ENCODE measurements around the gene EPB41L4B. TPM values are rescaled to one million over a fixed set of nuclear protein-coding genes. Genes with fewer than 3 reads are reported as not detected.

The EPB41L4B gene
- total RNA-seq, 1 experiment from 2014 or later = 0.55 TPM

DNA sequence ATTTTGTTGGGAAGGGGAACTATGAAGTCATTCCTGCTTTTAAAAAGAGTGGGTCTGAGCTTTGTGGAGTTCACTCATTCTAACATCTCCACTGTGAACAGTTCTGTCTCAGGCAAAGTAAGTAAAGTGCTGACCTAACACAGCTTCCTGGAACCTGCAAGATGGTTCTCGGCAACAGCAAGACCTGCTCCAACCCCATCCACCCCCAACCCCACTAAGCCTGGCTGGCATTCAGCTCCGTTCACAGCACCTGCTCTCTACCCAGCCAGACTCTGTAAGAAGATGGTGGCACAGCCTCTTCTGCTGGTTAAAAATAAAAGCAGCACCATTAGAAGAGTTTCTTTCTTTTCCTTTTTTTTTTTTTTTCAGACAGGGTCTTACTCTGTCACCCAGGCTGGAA is 42.0 kb downstream of the EPB41L4B start:
- no peak for DNase-seq (ENCODE audit: low read depth, low spot score)
- in situ Hi-C loops (cut with HindIII; ENCODE audit: low pct_unique_long_range_greater_than_20kb, low sequenced_read_pairs) = no loop called here

DNA sequence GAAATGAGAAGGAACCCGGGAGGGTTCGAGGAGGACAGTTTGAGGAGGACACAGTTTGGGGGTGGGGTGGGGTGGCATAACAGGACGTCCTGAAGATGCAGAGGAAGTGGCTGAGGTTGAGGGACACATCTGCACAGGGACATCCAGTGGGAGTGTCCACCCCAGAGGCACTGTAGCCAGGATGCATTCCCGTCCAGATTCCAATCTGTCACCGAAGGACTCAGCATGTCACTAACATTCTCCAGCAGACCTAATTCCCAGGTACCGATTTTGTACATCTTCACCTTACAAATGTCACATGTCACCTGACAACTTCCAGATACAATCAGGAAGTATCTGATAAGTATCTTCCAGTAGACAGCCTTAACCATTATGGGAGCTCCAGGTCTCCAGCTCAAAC is 42.6 kb downstream of the EPB41L4B start:
- in situ Hi-C loops (cut with HindIII; ENCODE audit: low pct_unique_long_range_greater_than_20kb, low sequenced_read_pairs) = no loop called here
- no peak for DNase-seq (ENCODE audit: low read depth, low spot score)

DNA sequence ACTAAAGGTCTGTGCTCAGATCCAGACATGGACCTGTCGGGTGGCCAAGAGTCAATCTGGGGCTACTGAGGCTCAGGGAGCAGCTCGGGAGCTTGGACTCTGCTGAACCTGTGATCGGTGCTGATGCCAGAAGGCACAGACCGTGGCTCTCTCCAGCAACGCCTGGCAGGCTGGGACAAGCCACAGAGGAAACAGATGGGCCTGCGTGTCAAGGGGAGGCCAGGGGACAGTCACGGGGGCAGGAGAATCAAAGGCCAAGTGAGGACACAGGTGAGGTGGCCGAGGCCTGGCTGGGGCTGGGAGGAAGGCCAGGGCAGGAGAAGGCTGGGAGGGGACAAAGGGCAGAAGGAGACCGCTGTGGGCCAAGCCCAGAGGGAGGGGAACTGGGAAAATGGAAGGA is 43.4 kb downstream of the EPB41L4B start:
- in situ Hi-C loops (cut with HindIII; ENCODE audit: low pct_unique_long_range_greater_than_20kb, low sequenced_read_pairs) = no loop called here
- DNase-seq (ENCODE audit: low read depth, low spot score) = no peak

DNA sequence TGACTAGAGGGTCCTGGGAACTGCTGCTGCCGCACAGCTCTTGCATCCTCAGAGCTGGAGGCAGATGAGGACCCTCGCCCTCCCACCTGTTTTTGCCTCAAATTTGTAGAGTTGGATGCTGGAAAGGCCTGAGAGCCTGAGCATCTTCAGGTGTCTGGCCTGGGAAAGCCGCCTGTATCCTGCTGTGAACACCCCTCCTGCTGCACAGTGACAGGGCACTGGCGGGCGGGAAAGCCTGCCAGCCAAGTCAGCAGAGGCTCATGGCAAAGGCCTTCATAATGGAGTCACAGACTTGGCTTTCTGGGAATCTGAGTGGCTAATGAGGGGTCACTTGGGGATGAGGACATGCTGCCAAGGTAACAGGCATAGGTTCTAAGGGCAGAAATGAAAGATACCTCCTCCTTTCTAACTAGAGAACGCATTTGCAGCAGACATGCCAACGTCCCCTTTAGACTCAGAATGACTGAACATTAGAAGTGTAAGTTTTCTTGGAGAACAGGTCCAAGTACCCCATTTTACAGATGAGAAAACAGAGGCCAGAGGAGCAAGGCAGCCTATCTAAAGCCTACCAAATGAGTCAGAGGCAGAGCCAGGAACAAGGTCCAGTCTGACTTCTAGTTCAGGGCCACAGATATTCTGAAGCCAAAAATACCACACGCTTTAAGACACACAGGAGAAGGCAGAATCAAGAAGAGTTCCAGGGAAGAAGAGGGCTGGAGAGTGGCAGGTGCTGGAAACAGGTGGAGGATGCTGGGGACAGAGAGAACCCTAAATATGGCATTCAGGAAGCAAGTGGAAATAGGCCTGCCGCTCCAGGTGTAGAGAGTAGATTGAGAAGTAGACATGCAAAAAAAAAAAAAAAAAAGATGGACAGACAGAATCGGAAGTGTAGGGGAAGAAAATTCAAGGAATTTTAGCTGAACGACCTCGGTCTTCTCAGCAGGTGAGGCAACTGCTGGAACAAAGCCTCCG is 44.1 kb downstream of the EPB41L4B start:
- DNase-seq (ENCODE audit: low read depth, low spot score) = no peak
- in situ Hi-C loops (cut with HindIII; ENCODE audit: low pct_unique_long_range_greater_than_20kb, low sequenced_read_pairs) = no loop called here

DNA sequence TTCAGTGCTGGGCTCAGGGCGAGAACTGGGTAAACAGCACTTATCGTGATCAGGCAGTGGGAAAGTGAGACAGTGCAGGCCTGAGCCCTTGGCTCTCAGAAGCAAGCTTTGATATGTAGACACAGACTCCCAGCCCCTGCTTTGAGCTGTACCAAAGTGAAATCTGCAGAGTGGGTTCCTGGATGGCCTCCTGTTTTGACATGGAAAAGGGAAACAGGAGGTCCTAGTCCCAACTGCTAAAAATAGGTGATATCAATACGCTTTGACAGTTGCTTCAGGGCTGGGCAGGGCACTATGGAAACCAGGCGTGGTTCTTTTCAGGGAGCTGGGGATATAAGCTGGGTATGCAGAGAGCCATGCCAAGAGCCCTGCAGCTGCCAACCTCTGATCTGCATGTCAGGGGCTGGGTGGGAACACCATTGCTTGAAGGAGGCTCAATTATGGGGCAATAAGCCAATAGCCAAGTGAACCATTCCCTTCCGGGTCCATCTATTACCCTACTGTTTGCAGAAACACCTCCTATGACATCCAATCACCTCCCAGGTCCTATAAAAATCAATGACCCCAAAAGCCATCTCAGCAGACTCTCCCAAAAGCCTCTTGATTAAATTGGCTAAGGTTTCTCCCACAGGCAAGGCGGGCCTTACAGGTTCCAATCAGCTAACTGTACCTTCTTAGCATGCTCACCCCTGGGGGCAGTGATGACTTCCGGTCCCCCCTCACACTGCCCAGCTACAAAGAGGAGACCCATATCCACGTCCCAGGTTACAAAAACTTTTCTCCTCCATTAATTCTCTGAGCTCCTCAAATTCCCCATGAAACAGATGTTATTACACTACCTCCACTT is 45.8 kb downstream of the EPB41L4B start:
- in situ Hi-C loops (cut with HindIII; ENCODE audit: low pct_unique_long_range_greater_than_20kb, low sequenced_read_pairs) = no loop called here
- no peak for DNase-seq (ENCODE audit: low read depth, low spot score)

DNA sequence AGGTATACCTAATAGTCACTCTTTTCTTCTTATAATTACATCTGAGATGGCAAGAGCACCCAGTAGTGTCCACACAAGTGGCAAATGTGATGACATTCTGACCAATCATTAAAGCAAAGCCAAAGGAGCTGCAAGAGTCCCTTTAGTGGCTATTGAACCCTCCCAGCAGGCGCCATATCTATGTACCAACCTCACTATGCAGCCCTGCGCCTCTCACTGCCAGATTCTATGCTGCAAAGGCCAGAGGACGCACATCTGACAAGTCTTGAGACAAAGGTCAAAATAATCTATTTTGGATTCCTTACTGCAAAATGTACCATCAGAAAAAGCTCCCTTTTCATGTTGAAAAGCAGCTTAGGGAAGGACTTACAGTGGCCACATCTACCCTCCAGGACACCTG is 47.0 kb downstream of the EPB41L4B start:
- DNase-seq (ENCODE audit: low read depth, low spot score) = no peak

DNA sequence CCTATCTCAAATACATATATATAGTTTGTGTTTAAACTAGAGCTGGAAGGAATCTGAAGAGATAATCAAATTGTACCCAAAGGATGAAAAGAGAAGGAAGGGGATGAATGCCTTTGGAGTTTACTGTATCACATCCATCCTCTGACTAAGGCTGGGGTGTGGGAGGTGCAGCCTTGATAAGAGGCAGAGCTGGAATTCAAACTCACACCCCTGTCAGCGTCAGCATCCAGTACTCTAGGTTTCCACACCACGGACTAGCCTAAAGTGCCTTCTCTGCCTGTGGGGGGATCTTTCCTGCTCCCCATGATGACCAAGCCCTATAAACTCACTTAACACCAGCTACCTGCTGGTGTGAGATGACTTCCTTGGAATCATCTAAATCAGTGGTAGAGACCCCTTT is 48.1 kb downstream of the EPB41L4B start:
- DNase-seq (ENCODE audit: low read depth, low spot score) = no peak
- in situ Hi-C loops (cut with HindIII; ENCODE audit: low pct_unique_long_range_greater_than_20kb, low sequenced_read_pairs) = no loop called here

More for the DNA sequence above, 47.0 kb downstream of the EPB41L4B start:
- in situ Hi-C loops (cut with HindIII; ENCODE audit: low pct_unique_long_range_greater_than_20kb, low sequenced_read_pairs) = no loop called here

DNA sequence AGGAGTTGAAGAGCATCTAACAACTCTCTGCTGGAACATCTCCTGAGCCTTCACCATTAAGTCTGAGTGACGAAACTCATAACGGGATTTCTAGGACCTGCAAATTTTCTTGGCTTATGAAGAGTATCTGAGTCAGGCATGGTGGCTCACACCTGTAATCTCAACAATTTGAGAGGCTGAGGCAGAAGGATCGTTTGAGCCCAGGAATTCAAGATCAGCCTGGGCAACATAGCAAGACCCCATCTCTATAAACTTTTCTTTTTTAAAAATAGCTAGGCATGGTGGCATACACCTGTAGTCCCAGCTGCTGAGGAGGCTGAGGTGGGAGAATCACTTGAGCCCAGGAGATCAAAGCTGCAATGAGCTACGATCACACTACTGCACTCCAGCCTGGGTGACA is 48.8 kb downstream of the EPB41L4B start:
- in situ Hi-C loops (cut with HindIII; ENCODE audit: low pct_unique_long_range_greater_than_20kb, low sequenced_read_pairs) = no loop called here
- no peak for DNase-seq (ENCODE audit: low read depth, low spot score)

DNA sequence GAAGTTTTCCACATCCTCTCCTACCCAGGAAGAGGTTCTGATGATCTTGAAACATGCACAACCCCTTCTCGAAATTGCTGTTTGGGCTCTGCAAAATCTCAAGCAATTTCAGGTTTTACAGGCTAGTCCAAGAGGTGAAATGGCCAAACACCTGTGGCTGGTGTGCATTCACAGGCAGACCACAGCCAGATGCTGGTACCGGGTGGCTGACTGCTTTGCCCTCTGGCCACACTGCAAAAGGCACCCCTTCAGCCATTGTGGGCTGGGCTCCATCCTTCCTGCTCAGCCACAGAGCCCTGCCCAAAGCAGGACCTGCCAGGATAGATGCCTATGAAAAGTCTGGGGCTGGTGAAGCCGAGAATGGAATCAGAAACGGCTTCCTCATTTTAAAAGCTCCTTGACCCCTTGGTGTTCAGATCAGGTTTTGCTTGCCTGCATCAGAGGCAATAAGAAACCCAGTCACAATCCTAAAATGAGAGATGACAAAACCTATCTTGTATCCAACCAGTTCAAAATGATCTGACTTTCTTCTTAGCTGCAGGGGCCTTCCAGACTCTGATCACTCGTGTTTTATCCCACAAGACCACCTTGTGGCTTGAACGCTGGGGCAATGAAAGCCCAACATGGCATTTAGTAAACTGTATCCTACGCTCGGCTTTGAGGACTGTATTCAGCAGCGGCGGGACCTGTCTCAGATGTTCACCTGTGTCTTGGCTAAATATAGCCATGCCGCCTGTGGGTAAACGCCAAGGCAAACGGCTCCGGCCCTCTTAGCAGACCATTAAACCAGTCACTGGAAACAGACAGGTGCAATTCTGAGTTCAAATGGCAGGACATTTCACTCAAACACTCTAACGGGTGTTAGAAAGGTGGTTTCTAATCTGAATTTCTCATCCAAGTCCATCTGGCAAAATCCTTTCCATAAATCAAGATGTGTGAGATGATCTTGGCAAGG is 49.6 kb downstream of the EPB41L4B start:
- no peak for DNase-seq (ENCODE audit: low read depth, low spot score)
- in situ Hi-C loops (cut with HindIII; ENCODE audit: low pct_unique_long_range_greater_than_20kb, low sequenced_read_pairs) = no loop called here

DNA sequence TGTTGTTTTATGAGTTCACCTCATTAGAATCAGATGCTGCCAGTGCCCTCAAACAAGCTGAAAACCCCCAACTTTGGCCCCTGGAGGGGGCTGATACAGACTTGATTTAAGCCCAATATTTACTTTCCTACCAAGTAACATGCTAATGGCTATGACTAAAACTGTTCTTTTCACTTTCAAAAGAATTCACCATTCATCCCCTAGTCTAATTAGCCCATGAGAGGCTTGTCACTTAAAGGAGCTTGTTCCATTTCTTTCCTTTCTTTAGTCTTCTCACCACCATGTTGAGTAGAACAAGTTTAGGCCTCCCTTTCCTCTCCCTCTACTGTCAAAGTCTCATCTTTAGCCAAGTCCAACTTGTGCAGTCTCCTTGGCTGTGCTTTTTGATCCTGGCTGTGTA is 50.4 kb downstream of the EPB41L4B start:
- no peak for DNase-seq (ENCODE audit: low read depth, low spot score)
- in situ Hi-C loops (cut with HindIII; ENCODE audit: low pct_unique_long_range_greater_than_20kb, low sequenced_read_pairs) = no loop called here

DNA sequence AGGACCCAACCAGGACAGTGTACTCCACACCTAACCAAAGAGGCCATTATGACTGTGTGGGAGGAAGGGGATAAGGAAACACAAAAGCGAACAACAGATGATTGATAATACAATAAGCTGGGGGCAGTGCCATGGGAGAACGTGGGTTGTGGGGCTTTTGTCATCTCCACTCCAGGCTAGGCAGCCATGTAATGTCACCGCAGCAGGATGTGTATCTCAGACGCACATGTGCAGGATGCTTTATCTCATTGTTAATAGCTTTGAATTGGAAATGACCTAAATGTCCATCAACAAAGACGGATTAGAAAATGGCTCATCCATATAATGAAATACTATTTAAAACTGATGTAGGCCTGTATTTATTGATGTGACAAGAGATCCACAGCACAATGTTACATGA is 51.0 kb downstream of the EPB41L4B start:
- in situ Hi-C loops (cut with HindIII; ENCODE audit: low pct_unique_long_range_greater_than_20kb, low sequenced_read_pairs) = no loop called here
- DNase-seq (ENCODE audit: low read depth, low spot score) = no peak

DNA sequence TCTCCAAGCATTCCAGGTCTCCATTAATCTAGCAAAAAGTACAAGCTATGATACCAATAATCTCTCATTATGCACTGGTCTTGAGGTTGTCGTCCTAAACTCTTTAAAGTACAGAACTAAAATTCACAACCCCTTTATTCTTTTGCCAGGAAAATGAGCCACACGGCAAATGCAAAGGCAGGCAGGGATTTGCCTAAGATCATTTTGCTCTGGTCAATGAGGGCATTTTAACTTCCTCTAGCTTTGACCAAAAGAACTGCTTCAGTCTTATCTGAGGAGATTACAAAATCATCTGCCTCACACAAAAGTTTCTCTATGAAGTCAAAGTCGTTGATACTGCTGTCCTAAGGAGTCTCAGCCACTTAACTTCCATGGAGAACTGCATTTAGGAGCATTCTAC is 51.8 kb downstream of the EPB41L4B start:
- in situ Hi-C loops (cut with HindIII; ENCODE audit: low pct_unique_long_range_greater_than_20kb, low sequenced_read_pairs) = no loop called here
- DNase-seq (ENCODE audit: low read depth, low spot score) = peak; percentile 10

DNA sequence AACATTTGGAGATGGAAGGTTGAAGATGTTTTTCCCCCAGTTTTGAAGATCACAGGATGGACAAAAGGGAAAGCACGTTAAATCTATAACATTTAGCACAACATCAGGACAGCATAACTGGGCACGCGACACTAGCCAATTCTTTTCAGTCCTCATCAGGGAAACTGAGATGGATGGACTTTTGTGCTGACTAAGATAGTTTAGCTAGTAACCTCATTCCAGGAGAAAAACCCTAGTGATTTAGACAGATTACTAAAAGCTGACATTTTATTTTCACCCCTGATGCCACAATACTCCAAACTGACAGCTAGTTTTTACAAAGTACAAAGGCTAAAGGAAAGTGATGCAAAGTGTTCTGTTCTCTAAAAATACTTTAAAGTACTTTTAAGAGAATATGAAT is 53.3 kb downstream of the EPB41L4B start:
- in situ Hi-C loops (cut with HindIII; ENCODE audit: low pct_unique_long_range_greater_than_20kb, low sequenced_read_pairs) = no loop called here
- DNase-seq (ENCODE audit: low read depth, low spot score) = no peak

DNA sequence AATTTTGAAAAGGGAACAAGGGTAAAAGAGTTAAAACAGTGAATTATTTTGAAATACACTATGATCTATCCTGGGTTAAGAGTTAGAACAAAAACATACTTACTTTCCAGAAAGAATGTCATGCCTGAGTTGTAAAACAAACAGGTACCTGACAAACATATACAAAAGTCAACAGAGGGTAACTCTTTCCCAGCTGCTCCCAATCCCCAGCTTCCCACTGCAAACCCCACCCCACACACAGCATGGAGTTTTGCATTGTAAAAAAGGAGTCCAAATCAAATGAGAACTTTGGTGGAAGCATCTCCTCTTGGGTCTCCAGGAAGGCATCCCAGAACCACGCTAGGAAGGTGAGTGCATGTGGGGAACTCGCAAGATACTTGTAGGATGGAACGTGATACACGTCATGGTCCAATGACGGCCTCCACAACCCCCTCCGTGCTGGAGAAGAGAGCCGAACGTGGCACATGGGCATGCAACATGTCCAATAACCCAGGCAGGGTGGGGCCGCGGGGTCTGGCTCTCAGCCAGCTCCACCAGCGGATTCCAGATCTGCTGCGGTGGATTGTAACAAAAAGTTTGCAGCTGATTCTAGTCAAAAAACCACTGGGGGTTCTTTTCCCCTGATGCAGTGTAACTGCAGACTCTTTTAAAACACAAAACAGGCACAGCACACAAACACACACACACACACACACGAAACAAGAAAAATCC is 55.8 kb downstream of the EPB41L4B start:
- in situ Hi-C loops (cut with HindIII; ENCODE audit: low pct_unique_long_range_greater_than_20kb, low sequenced_read_pairs) = no loop called here
- DNase-seq (ENCODE audit: low read depth, low spot score) = no peak

DNA sequence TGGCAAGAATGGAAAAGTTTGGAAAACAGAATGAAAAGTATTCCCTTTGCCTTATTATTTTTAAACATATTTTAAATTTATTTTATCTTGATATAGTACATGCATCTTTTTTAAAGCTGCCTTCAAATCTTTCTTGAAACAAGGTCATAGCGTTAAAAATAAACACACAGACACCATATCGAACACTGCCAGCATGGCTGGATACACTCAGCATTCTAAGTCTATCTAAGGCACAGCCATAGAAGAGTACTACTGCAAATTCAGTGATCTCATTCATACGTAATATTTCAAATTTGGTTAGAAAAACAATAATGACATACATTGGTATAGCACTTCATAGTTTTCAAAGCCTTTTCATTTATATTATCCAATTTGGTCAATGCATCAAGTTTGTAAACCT is 57.5 kb downstream of the EPB41L4B start:
- in situ Hi-C loops (cut with HindIII; ENCODE audit: low pct_unique_long_range_greater_than_20kb, low sequenced_read_pairs) = no loop called here
- DNase-seq (ENCODE audit: low read depth, low spot score) = no peak

DNA sequence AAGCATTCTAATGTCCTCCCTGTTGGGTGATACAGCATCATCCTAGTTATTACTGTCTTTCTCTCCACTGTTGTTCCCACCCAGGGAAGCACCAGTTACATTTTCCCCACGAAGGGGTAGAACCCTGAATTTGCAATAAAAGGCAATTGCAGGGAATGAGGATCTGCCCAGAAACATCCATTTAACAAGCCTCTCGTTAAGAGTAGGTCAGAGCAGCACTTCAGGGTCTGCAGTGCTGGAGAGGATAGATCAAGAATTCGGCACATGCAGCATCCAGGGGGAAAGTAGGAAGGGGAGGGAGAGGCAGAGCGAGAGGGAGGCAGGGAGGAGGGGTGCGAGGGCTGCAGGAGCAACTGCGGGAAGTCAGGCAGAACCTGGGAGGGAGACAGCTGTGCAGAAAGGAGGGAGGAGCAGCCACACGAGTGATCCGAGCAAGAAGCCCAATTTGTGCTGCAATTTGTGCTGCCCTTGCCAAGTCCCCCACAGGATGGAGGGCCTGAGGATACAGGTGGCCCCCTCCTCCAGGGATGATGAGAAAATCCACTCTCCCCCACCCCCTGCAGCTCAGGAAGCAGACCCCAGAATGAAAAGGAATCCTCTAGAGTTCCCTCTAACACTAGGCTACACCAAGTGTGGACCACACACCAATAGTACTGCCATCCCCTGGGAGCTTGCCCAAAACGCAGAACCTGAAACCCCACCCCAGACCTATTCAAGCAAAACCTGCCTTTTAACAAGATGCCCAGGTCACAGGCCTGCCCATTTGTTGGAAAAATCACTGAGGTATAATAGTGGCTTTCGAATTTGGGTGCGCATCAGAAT is 62.2 kb downstream of the EPB41L4B start:
- in situ Hi-C loops (cut with HindIII; ENCODE audit: low pct_unique_long_range_greater_than_20kb, low sequenced_read_pairs) = no loop called here
- DNase-seq (ENCODE audit: low read depth, low spot score) = no peak

Data from SK-MEL-5 (cell line).